GM18867 (cell line): ENCODE measurements around the gene FRYL.
"Not testable (repeated sequence)": the region's sequence is repeated elsewhere in the genome, so short reads cannot be mapped to it uniquely, and the experiment has no call there.

Experiments used
- ATAC-seq: cut with Tn5 transposase; IDR thresholded peaks from one replicate; pipeline ENCODE4 v1.9.1; 2021; ENCODE audit warnings: mild to moderate bottlenecking, moderate library complexity; ENCODE audit not compliant: unreplicated experiment

FRYL gene

DNA sequence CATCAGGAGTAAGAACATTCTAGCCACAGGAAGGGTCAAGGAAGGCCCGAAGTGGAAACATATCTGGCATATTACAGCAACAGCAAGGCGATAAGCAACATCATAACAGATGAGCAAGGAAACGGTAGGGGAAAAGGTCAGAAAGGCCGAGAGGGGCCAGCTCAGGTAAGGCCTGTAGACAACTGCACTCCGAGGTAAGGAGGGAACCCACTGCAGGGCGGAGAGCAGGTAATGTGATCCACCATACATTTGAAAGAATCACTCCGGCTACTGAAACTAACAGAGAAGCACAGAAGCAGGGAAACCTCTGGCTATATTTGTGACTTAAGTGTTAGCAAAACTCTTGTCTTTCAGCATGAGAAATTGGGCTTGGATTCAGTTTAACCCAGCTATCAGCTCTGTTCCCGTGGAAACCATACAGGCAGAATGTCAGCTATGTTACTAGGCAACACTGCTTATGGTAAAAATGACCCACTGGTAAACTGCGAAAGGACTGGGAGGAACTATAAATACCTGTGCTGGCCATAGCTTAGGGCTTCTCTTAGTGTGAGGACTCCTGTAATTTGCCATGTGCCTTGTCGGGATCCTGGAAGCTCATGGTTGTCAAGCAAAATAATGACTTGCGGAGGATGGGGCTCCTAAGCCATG lies 31.0 kb downstream of the FRYL start:
- ATAC-seq: no peak

GRCh38 chr4:48746608-48747362 lies 33.3 kb downstream of the FRYL start:
- no peak for ATAC-seq

- not testable (repeated sequence) for ATAC-seq
Measured at GRCh38 chr4:48745223-48745622, 34.9 kb downstream of the FRYL start.

- ATAC-seq: no peak
Measured at GRCh38 chr4:48742412-48742811, 37.7 kb downstream of the FRYL start.

GRCh38 chr4:48739560-48740019 lies 40.5 kb downstream of the FRYL start:
- peak; percentile 47 for ATAC-seq

DNA sequence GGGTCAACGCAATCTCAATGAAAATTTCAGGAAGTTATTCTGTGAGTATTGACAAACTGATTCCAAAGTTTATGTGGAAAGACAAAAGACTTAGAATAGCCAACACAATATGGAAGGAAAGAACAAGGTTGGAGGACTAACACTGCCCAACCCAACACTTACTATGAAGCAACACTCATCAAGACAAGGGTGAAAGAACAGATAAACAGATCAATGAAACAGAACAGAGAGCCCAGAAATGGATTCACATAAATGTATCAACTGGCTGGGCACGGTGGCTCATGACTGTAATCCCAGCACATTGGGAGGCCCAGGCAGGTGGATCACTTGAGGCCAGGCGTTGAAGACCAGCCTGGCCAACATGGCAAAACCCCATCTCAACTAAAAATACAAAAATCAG lies 41.2 kb downstream of the FRYL start:
- no peak for ATAC-seq

DNA sequence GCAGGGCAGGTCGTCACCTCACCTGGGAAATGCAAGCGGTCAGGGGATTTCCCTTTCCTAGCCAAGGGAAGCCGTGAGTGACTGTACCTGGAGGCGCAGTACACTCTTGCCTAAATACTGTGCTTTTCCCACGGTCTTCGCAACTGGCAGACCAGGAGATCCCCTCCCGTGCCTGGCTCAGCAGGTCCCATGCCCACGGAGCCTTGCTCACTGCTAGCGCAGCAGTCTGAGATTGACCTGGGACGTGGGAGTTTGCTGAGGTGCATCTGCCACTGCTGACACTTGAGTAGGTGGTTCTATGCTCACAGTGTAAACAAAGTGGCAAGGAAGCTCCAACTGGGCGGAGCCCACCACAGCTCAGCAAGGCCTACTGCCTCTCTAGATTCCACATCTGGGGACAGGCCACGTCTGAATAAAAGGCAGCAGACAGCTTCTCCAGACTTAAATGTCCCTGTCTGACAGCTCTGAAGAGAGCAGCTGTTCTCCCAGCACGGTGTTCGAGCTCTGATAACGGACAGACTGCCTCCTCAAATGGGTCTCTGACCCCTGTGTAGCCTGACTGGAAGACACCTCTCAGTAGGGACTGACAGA lies 51.1 kb downstream of the FRYL start:
- not testable (repeated sequence) for ATAC-seq

DNA sequence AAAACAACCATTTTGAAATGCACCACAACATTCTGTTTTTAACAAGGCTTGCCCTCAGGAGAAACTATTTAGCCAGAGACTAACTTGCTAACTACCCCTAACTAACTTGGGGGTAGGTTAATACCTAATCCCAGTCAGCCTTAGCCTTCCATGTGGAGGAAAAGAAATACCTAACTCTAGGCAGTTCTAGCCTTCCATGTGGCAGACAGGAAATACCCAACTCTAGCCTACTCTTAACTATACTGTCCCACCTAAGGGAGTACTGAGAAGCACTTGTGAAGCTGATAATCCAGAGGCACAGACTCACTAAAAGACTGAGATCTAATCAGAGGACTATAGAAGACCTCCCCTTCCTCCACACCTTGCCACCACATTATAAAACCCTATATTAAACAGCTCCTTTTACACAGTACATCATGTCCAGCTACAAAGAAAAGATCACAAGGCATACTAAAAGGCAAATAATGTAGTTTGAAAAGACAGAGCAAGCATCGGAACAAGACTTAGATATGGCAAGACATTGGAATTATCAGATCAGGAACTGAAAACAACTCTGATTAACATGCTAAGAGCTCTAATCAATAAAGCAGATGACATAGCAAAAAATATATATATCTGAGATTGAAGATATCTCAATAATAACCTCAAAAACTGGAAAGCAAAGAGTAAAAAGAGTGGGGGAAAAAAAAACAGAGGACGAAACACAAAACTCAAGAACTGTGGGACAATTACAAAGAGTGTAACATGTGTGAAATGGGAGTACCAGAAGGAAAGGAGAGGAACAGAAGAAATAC lies 52.2 kb downstream of the FRYL start:
- no peak for ATAC-seq

- ATAC-seq: no peak
Measured at GRCh38 chr4:48725414-48725813, 54.7 kb downstream of the FRYL start.

DNA sequence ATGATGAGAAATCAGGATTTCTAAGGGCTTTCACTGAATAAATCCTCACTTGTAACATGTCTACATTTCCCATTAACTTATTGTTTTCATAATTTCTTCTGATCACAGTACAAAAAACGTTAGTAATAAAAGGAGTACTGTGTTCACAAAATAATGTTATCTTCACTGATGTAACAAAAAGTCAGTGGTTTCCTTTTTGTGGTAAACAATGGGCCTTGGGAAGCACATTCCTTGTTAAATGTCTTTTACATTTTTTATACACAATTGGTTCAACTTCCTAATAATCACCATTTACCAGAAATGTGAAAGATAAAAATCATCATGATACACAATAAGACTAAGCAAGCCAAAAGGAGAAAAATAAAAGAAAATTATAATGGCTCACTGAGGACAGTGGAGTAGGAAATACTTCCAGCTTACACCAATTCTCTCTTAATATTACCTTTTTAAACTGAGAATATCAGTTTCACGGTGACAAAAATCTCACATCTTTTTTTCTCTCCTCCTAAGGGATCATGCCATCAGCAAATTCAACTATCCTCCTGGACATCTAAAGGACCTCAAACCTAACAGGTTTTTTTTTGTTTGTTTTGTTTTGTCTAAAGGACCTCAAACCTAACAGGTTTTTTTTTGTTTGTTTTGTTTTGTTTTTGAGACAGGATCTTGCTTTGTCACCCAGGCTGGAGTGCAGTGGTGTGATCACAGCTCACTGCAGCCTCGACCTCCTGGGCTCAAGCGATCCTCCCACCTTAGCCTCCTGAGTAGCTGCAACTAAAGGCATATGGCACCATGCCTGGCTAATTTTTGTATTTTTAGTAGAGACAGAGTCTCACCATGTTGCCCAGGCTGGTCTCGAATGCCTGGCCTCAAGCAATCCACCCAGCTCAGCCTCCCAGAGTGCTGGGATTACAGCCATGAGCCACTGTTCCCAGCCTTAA lies 57.3 kb downstream of the FRYL start:
- no peak for ATAC-seq

DNA sequence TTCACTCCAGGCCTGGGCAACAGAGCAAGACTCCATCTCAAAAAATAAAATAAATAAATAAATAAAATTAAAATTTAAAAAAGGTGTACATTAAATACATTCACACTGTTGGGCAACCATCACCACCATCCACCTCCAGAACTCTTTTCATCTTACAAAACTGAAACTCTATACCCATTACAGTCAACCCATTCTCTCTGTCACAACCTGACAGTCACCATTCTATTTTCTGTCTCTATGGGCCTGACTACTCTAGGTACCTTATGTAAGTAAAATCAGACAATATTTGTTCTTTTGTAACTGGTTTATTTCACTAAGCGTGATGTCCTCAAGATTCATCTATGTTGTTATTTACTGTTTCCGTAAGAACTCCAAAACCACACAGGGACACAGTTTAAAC lies 59.6 kb downstream of the FRYL start:
- no peak for ATAC-seq

GRCh38 chr4:48718818-48719465 lies 61.1 kb downstream of the FRYL start:
- ATAC-seq: no peak

DNA sequence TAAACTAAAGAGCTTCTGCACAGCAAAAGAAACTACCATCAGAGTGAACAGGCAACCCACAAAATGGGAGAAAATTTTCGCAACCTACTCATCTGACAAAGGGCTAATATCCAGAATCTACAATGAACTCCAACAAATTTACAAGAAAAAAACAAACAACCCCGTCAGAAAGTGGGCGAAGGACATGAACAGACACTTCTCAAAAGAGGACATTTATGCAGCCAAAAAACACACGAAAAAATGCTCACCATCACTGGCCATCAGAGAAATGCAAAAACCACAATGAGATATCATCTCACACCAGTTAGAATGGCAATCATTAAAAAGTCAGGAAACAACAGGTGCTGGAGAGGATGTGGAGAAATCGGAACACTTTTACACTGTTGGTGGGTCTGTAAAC lies 63.8 kb downstream of the FRYL start:
- ATAC-seq: not testable (repeated sequence)

- ATAC-seq: no peak
Measured at GRCh38 chr4:48710446-48711209, 69.5 kb downstream of the FRYL start.

DNA sequence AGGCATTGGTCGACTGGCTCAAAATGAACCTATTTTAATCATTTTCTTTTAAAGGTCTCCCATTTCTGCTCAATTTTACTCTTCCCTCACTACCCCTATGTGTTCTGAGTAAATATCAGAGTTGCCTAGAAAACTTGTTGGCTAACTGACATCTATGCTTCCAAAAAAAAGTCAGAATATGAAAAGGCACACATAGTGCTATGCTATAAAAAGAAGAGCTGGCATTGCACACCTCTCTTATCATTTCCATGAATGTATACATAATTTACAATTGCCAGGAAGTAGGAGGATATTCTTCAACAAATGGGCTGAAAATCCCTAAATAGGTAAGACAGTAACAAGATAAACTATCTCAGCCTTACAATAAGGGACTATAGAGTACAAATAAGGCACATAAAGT lies 70.2 kb downstream of the FRYL start:
- no peak for ATAC-seq

- no peak for ATAC-seq
Measured at GRCh38 chr4:48708610-48709009, 71.5 kb downstream of the FRYL start.

DNA sequence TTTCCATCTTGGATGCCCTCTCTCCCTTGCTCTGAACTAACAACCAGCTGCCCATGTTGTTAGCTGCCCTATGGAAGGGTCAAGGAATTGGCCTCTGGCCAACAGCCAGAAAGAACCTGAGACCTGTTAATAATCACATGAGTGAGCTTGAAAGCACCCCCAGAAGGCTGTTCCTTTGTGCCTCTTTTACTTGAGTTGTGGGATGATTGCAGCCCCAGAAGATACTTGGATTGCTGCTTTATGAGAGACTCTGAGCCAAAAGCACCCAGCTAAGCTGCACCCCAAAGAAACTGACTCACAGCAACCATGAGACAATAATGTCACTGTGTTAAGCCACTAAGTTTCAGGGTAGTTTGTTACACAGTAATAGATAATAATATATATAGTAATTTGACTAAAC lies 73.3 kb downstream of the FRYL start:
- ATAC-seq: no peak

GRCh38 chr4:48705609-48706008 lies 74.5 kb downstream of the FRYL start:
- no peak for ATAC-seq
